ENCODE measurements around the gene TBL1X. TPM values are rescaled to one million over a fixed set of nuclear protein-coding genes. Genes with fewer than 3 reads are reported as not detected.

TBL1X gene
- total and polyA plus RNA-seq, 2 of the 4 experiments (the other 2 are of a cell fraction) = 16.2 to 20.8 TPM

DNA sequence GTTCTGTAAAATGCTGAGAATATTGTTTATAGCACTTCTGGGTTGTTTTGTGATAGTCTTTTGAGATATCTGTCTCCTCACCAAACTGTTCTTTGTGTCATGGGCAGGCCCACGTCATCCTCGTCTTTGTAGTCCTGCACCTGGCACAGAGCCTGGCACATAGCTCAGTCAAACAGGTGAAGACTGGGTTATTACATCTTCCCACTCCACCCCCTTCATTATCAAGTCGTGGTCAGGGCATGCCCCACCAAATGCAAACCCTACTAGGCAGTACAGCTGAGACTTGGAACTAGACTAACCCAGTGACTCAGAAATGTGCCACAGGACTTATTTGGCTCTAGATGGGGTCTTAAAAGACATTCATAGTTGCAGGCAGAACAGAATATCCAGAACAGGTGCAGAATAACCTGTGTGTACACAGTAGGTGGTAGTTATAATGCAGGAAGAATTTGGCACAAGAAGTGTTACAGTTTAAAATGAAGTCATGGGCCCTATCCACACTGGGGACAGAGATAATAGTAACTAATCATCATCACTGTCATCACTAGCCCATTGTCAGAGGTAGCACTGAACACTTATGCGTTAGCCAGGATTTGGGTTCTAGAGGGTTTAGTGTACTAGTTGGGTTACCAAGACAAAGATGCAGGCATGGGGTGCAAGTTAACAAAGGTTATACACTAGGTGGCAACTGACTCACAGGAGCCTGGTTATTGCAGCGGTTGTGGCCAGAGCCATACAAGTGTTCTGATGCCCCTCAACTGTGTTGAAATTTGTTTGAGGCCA lies 74.9 kb downstream of the TBL1X start:
- H4K91ac ChIP-seq (ENCODE audit: insufficient read depth, low read depth, low read length) = no peak overlapping the region
- H3K9ac ChIP-seq (ENCODE audit: low read depth, low read length) = no peak overlapping the region
- CTCF ChIA-PET = no interaction called here
- DNase-seq (no peak), ATAC-seq (ENCODE audit: low read depth) (no peak)
- WGBS, 2 experiments (ENCODE audit: extremely low coverage in 2 of 2, insufficient read length in 1 of 2) = no CpG with 5 or more reads among the region's 5 CpGs
- no peak overlapping the region for H3K4me3 ChIP-seq (ENCODE audit: insufficient read depth, low read depth, low read length)
- H4K5ac ChIP-seq (ENCODE audit: low read depth, low read length) = no peak overlapping the region
- H3K4me2 ChIP-seq (ENCODE audit: low read depth, low read length) = no peak overlapping the region
- POLR2A ChIA-PET (ENCODE audit: unreplicated experiment) = no interaction called here
- no peak overlapping the region for H2BK5ac ChIP-seq (ENCODE audit: low read depth, low read length, poor library complexity, severe bottlenecking)
- H3K14ac ChIP-seq (replicated peaks; ENCODE audit: low read depth, low read length) = no peak overlapping the region
- H4K20me1 ChIP-seq (ENCODE audit: insufficient read depth, low read length) = peaks cover 19% of the 10 kb centered on the region
- BruUV-seq (replicated peaks) = no TSS peak
- dilution Hi-C loops (cut with HindIII; ENCODE audit: low sequenced_read_pairs, unreplicated experiment) = no loop called here
- no peak overlapping the region for H3K27ac ChIP-seq (ENCODE audit: insufficient read depth, low read length)
- no peak overlapping the region for H3K18ac ChIP-seq (ENCODE audit: low read depth, low read length)
- no peaks in the 10 kb centered on the region; the same call in 1 of the 2 replicates for H3K9me3 ChIP-seq (ENCODE audit: control insufficient read depth, insufficient read depth, low read length)
- no peak overlapping the region for H2BK120ac ChIP-seq (ENCODE audit: low read depth, low read length)
- H3K23ac ChIP-seq (ENCODE audit: low read depth, low read length) = no peak overlapping the region
- H3K9me1 ChIP-seq (ENCODE audit: insufficient read depth, low read length) = peaks cover 4% of the 10 kb centered on the region; the same call in 1 of the 2 replicates
- peaks cover 38 to 64% of the 10 kb centered on the region in 2 experiments for H3K79me1 ChIP-seq (ENCODE audit: low read depth in 1 of 2, low read length in 2 of 2)
- no peak overlapping the region for H4K8ac ChIP-seq (ENCODE audit: low read depth in 2 of 2, low read length in 2 of 2)
- H3K27me3 ChIP-seq (ENCODE audit: control insufficient read depth, insufficient read depth, low read length) = no peaks in the 10 kb centered on the region
- no peaks in the 10 kb centered on the region; the same call in none of the 2 replicates for H3K36me3 ChIP-seq (ENCODE audit: control insufficient read depth, insufficient read depth, low read length)
- H3K4ac ChIP-seq (ENCODE audit: low read depth, low read length) = no peak overlapping the region
- no peak overlapping the region for H2AK5ac ChIP-seq (ENCODE audit: low read depth, low read length)
- H3K56ac ChIP-seq (ENCODE audit: extremely low read depth, insufficient read depth, low read length) = no peak overlapping the region
- in situ Hi-C loops (cut with MboI; ENCODE audit: low sequenced_read_pairs) = no loop called here
- no peak for TF ChIP-seq MAZ (IDR thresholded peaks at IDR 0.05; ENCODE audit: borderline replicate concordance, low read depth, low read length)
- H2AFZ ChIP-seq (replicated peaks; ENCODE audit: low read length, poor library complexity) = no peak overlapping the region
- intact Hi-C loops (cut with micrococcal nuclease) = no loop called here
- no peak overlapping the region for H2BK20ac ChIP-seq (ENCODE audit: low read depth, low read length)
- H3K4me1 ChIP-seq (ENCODE audit: control insufficient read depth, insufficient read depth, low read length) = peaks cover 6% of the 10 kb centered on the region
- H2BK15ac ChIP-seq (ENCODE audit: low read depth, low read length) = no peak overlapping the region
- H2AK9ac ChIP-seq (replicated peaks; ENCODE audit: low read depth, low read length, poor library complexity) = no peak overlapping the region

Data from IMR-90 (cell line).